A549 (cell line): ENCODE measurements around the gene ADAMTS12. TPM values are rescaled to one million over a fixed set of nuclear protein-coding genes. Genes with fewer than 3 reads are reported as not detected.

Experiments
- ATAC-seq, 2 experiments: fragments of 200-7000 bp in 1 of 2; fragments of >200 bp in 1 of 2; cut with Nextera tagmentation in 1 of 2; cut with Tn5 transposase in 1 of 2; 3 replicates each; pipeline versions ENCODE4 v1.8.0 to v1.9.1; 2018 to 2020; ENCODE audit warnings: mild to moderate bottlenecking in 1 of 2, moderate library complexity in 1 of 2
- CTCF ChIA-PET: fragments of 300-600 bp; sonication (Branson Sonifier 250); formaldehyde crosslinking; extraction: SDS; loops from one replicate; lab custom pipeline; 2021; ENCODE audit warnings: antibody characterized with exemption, inconsistent platforms; lab: Yijun Ruan, JAX
- POLR2A ChIA-PET: fragments of 350-600 bp; formaldehyde crosslinking; extraction: SDS; loops from one replicate; lab custom pipeline; 2021; ENCODE audit warnings: antibody characterized with exemption, inconsistent platforms; lab: Yijun Ruan, JAX
- DNase-seq, 2 experiments: peaks; one replicate each; pipeline versions ENCODE4 v3.0.0 to v3.0.0-alpha.2; 2011 to 2016; ENCODE audit warnings: low read depth in 1 of 2, low spot score in 1 of 2
- FAIRE-seq: peaks from 2 replicates; lab custom pipeline; 2011; peaks lifted over from hg19 to GRCh38; lab: Jason Lieb, UNC
- H3K27ac ChIP-seq, 2 experiments: fragments of >200 bp; sonication (Bioruptor Twin); formaldehyde crosslinking; 3 replicates each; pipeline ENCODE4 v1.5.1; 2016 to 2017
- H3K4me1 ChIP-seq: fragments of >200 bp; sonication (Bioruptor Twin); formaldehyde crosslinking; 3 replicates; pipeline ENCODE4 v1.6.1; 2016
- H3K4me2 ChIP-seq: fragments of >200 bp; sonication (Bioruptor Twin); formaldehyde crosslinking; 3 replicates; pipeline ENCODE4 v1.6.1; 2016
- H3K4me3 ChIP-seq: fragments of >200 bp; sonication (Bioruptor Twin); formaldehyde crosslinking; 3 replicates; pipeline ENCODE4 v1.5.1; 2016
- H3K9me3 ChIP-seq: fragments of >200 bp; sonication (Bioruptor Twin); formaldehyde crosslinking; 3 replicates; pipeline ENCODE4 v1.6.1; 2016
- BHLHE40 ChIP-seq: IDR thresholded peaks from 2 replicates; pipeline ENCODE4 v1.6.1; 2012; ENCODE audit warnings: low read depth, low read length, inconsistent platforms
- CBX2 ChIP-seq: fragments of 200-600 bp; sonication (generic); IDR thresholded peaks from 2 replicates; pipeline ENCODE4 v1.6.1; 2016; ENCODE audit warnings: low read depth, mild to moderate bottlenecking, borderline replicate concordance
- CBX8 ChIP-seq: fragments of 200-600 bp; sonication (generic); IDR thresholded peaks from 2 replicates; pipeline ENCODE4 v1.6.1; 2016
- CHD2 ChIP-seq: fragments of 150-350 bp; IDR thresholded peaks from 2 replicates; pipeline ENCODE4 v1.6.1; 2014; ENCODE audit warnings: low read length; ENCODE audit not compliant: partially characterized antibody
- EP300 ChIP-seq, 2 experiments: fragments of >200 bp; sonication (Bioruptor Twin); formaldehyde crosslinking; IDR thresholded peaks; 2 replicates in 1 of 2; 3 replicates in 1 of 2; pipeline ENCODE4 v1.6.1; 2016 to 2017
- ESRRA ChIP-seq: fragments of 150-350 bp; IDR thresholded peaks from 2 replicates; pipeline ENCODE4 v1.6.1; 2014; ENCODE audit warnings: mild to moderate bottlenecking, low read length, borderline replicate concordance
- FOXS1 ChIP-seq: fragments of 250-450 bp; sonication (Bioruptor Pico); IDR thresholded peaks from 2 replicates; pipeline ENCODE4 v1.5.0; 2020; ENCODE audit warnings: mild to moderate bottlenecking, moderate library complexity
- HEYL ChIP-seq: fragments of 250-450 bp; sonication (Bioruptor Pico); IDR thresholded peaks from 2 replicates; pipeline ENCODE4 v1.8.0; 2021; ENCODE audit warnings: mild to moderate bottlenecking, moderate library complexity
- HOXA7 ChIP-seq: fragments of 250-450 bp; sonication (Bioruptor Pico); IDR thresholded peaks from 2 replicates; pipeline ENCODE4 v1.5.0; 2020; ENCODE audit warnings: mild to moderate bottlenecking, moderate library complexity
- JUNB ChIP-seq: fragments of >200 bp; sonication (Bioruptor Twin); formaldehyde crosslinking; IDR thresholded peaks from 2 replicates; pipeline ENCODE4 v1.6.1; 2016
- KDM1A ChIP-seq: fragments of 200-600 bp; sonication (generic); IDR thresholded peaks from 2 replicates; pipeline ENCODE4 v1.6.1; 2016; ENCODE audit warnings: low read depth, mild to moderate bottlenecking
- KDM5A ChIP-seq: fragments of 200-600 bp; sonication (generic); IDR thresholded peaks from 2 replicates; pipeline ENCODE4 v1.6.1; 2016; ENCODE audit warnings: antibody characterized with exemption, mild to moderate bottlenecking
- MAFK ChIP-seq: fragments of 450-650 bp; IDR thresholded peaks from 2 replicates; pipeline ENCODE4 v1.6.1; 2014; ENCODE audit not compliant: partially characterized antibody
- MYC ChIP-seq: IDR thresholded peaks from 2 replicates; pipeline ENCODE4 v1.6.1; 2012; ENCODE audit warnings: mild to moderate bottlenecking, inconsistent platforms, low read length, improper control_type of control experiment, borderline replicate concordance
- PHF8 ChIP-seq: fragments of 200-600 bp; sonication (generic); IDR thresholded peaks from 2 replicates; pipeline ENCODE4 v1.6.1; 2016; ENCODE audit warnings: low read depth, mild to moderate bottlenecking, antibody characterized with exemption, moderate library complexity, borderline replicate concordance
- RARB ChIP-seq: fragments of 250-450 bp; sonication (Bioruptor Pico); IDR thresholded peaks from 2 replicates; pipeline ENCODE4 v1.8.0; 2021; ENCODE audit warnings: mild to moderate bottlenecking, moderate library complexity
- RCOR1 ChIP-seq: fragments of 150-350 bp; IDR thresholded peaks from 2 replicates; pipeline ENCODE4 v1.6.1; 2014; ENCODE audit warnings: antibody characterized with exemption, low read length, low read depth
- RNF2 ChIP-seq: fragments of 200-600 bp; sonication (generic); IDR thresholded peaks from 2 replicates; pipeline ENCODE4 v1.6.1; 2016; ENCODE audit warnings: low read depth, mild to moderate bottlenecking, antibody characterized with exemption, moderate library complexity, borderline replicate concordance
- TFCP2L1 ChIP-seq: fragments of 250-450 bp; sonication (Bioruptor Pico); IDR thresholded peaks from 2 replicates; pipeline ENCODE4 v1.5.0; 2021; ENCODE audit warnings: mild to moderate bottlenecking
- TP53 ChIP-seq: fragments of 250-450 bp; sonication (Bioruptor Pico); IDR thresholded peaks from 2 replicates; pipeline ENCODE4 v1.5.0; 2021; ENCODE audit warnings: mild to moderate bottlenecking, moderate library complexity
- WGBS: methylation state at CpG from one replicate; pipeline ENCODE4 v1.1.6; 2017; ENCODE audit errors: missing lambda C conversion rate; 5-methylcytosine and 5-hydroxymethylcytosine counted together
- polyA plus RNA-seq, 4 experiments: library from polyadenylated mRNA; depleted of rRNA in 3 of 4; stranded (reverse); fragments of >200 nt; fragmentation: RNase III in 1 of 4; extraction: RNeasy Plus Mini Kit Qiagen cat#74134 plus additional on column Dnase treatment in 1 of 4; gene quantifications; 2 replicates in 3 of 4; 3 replicates in 1 of 4; pipeline ENCODE4 v1.2.3, GENCODE V29; 2011 to 2017
- TF ChIP-seq, protein P1 (sequence below): fragments of 250-450 bp; sonication (Bioruptor Pico); IDR thresholded peaks from 2 replicates; pipeline ENCODE4 v1.5.0; 2020; ENCODE audit warnings: low read depth, mild to moderate bottlenecking, moderate library complexity
- TF ChIP-seq, protein P2 (sequence below): fragments of >200 bp; sonication (Bioruptor Twin); formaldehyde crosslinking; IDR thresholded peaks from 2 replicates; pipeline ENCODE4 v1.6.1; 2016
- TF ChIP-seq, protein P3 (sequence below): fragments of 250-450 bp; sonication (Bioruptor Pico); IDR thresholded peaks from 2 replicates; pipeline ENCODE4 v1.5.0; 2021; ENCODE audit warnings: mild to moderate bottlenecking, moderate library complexity, borderline replicate concordance
- TF ChIP-seq, protein P4 (sequence below): fragments of 200-600 bp; sonication (generic); IDR thresholded peaks from 2 replicates; pipeline ENCODE4 v1.6.1; 2016; ENCODE audit warnings: antibody characterized with exemption, mild to moderate bottlenecking, moderate library complexity
- TF ChIP-seq, protein P5 (sequence below): IDR thresholded peaks from 2 replicates; pipeline ENCODE4 v1.6.1; 2012

Gene ADAMTS12
- polyA plus RNA-seq, 2 of the 4 experiments (the other 2 are of a cell fraction): 4.8 to 6.8 TPM

DNA sequence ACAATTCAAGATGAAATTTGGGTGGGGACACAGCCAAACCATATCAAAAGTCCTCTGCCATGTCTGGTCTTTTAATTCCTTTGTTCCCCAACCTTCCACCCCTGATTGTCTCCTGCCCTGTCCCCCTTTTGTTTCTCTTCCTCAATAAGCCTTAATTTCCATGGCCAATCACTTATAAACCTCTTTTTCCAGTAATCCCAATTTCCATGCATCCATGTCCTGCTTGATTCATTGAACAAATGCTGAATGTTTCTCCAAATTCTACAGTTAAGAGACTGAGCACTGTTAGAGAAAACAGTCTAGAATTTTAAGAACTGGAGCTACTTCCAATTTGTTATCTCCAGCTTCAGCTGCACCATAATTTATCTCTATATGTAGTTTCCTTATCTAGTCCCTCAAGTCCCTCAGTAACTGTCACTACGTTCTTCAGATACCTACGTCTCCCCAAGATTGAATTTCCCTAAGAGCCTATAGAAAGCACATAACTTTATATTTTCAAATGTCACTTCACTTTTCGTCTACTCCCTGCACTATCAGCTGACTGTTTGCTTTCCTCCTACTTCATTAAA is 416.8 kb downstream of the ADAMTS12 start:
- DNase-seq: no peak
- no peak for TF ChIP-seq TFCP2L1 (CRISPR knock-in tag)
- no peak for TF ChIP-seq CBX8
- TF ChIP-seq RARB (CRISPR knock-in tag): no peak
- no peak for TF ChIP-seq KDM5A
- no peak for TF ChIP-seq PHF8
- TF ChIP-seq, protein P1, sequence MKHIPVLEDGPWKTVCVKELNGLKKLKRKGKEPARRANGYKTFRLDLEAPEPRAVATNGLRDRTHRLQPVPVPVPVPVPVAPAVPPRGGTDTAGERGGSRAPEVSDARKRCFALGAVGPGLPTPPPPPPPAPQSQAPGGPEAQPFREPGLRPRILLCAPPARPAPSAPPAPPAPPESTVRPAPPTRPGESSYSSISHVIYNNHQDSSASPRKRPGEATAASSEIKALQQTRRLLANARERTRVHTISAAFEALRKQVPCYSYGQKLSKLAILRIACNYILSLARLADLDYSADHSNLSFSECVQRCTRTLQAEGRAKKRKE (CRISPR knock-in tag): no peak
- no peak for TF ChIP-seq MYC
- no peak for TF ChIP-seq CBX2
- TF ChIP-seq HOXA7 (CRISPR knock-in tag): no peak
- no peak for TF ChIP-seq FOXS1 (CRISPR knock-in tag)
- no peak for TF ChIP-seq ESRRA
- TF ChIP-seq HEYL (CRISPR knock-in tag): no peak
- TF ChIP-seq MAFK: no peak
- TF ChIP-seq, protein P2, sequence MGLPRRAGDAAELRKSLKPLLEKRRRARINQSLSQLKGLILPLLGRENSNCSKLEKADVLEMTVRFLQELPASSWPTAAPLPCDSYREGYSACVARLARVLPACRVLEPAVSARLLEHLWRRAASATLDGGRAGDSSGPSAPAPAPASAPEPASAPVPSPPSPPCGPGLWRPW: no peak
- no peak for TF ChIP-seq TP53 (CRISPR knock-in tag)
- TF ChIP-seq, all 56 proteins: peak for 0
- FAIRE-seq (no peak), ATAC-seq (no peak)
- H3K27ac ChIP-seq: no peak overlapping the region
- no peak overlapping the region for H3K4me3 ChIP-seq
- peaks cover 5% of the 10 kb centered on the region; the same call in 1 of the 3 replicates for H3K4me1 ChIP-seq
- H3K9me3 ChIP-seq: no peaks in the 10 kb centered on the region
- ChIA-PET POLR2A (no interaction called here), CTCF (interaction anchor here (0.6 to 1.4 kb wide), 3 partner anchors 24 to 460 kb away, joined by 3 to 4 read pairs (median 3); no protein-coding TSS in a partner anchor)
- no peak overlapping the region for H3K4me2 ChIP-seq
- 97% methylated on average over 3 of the region's 3 CpGs for WGBS

DNA sequence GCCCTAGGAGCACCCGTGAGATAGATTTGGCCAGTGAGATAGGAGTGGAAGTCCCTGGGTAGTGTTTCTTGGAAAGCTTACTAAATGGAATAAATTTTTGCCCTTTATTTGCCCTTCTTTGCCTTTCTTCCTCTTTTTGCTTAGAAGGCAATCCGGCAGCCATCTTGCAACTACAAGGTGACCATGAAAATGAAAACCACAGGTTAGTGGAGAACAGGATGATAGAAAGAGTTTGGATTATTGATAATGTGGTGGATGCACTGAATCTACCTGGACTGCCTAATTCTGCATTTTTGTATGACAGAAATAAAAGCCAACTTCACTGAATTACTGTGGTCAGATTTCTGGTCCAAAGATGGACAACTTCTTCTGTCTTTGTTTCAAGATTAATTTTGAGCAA is 417.8 kb downstream of the ADAMTS12 start:
- 88% methylated on average over 2 of the region's 2 CpGs for WGBS
- TF ChIP-seq EP300 (IDR thresholded peaks at IDR 0.05) (no peak), KDM1A (no peak), MYC (no peak), RNF2 (no peak), BHLHE40 (no peak), TP53 (CRISPR knock-in tag) (no peak), RCOR1 (no peak), JUNB (no peak), CBX8 (no peak), CHD2 (no peak)
- TF ChIP-seq, protein P3, sequence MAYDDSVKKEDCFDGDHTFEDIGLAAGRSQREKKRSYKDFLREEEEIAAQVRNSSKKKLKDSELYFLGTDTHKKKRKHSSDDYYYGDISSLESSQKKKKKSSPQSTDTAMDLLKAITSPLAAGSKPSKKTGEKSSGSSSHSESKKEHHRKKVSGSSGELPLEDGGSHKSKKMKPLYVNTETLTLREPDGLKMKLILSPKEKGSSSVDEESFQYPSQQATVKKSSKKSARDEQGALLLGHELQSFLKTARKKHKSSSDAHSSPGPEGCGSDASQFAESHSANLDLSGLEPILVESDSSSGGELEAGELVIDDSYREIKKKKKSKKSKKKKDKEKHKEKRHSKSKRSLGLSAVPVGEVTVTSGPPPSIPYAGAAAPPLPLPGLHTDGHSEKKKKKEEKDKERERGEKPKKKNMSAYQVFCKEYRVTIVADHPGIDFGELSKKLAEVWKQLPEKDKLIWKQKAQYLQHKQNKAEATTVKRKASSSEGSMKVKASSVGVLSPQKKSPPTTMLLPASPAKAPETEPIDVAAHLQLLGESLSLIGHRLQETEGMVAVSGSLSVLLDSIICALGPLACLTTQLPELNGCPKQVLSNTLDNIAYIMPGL (CRISPR knock-in tag): no peak
- TF ChIP-seq, protein P4, sequence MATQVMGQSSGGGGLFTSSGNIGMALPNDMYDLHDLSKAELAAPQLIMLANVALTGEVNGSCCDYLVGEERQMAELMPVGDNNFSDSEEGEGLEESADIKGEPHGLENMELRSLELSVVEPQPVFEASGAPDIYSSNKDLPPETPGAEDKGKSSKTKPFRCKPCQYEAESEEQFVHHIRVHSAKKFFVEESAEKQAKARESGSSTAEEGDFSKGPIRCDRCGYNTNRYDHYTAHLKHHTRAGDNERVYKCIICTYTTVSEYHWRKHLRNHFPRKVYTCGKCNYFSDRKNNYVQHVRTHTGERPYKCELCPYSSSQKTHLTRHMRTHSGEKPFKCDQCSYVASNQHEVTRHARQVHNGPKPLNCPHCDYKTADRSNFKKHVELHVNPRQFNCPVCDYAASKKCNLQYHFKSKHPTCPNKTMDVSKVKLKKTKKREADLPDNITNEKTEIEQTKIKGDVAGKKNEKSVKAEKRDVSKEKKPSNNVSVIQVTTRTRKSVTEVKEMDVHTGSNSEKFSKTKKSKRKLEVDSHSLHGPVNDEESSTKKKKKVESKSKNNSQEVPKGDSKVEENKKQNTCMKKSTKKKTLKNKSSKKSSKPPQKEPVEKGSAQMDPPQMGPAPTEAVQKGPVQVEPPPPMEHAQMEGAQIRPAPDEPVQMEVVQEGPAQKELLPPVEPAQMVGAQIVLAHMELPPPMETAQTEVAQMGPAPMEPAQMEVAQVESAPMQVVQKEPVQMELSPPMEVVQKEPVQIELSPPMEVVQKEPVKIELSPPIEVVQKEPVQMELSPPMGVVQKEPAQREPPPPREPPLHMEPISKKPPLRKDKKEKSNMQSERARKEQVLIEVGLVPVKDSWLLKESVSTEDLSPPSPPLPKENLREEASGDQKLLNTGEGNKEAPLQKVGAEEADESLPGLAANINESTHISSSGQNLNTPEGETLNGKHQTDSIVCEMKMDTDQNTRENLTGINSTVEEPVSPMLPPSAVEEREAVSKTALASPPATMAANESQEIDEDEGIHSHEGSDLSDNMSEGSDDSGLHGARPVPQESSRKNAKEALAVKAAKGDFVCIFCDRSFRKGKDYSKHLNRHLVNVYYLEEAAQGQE: no peak
- TF ChIP-seq, protein P5, sequence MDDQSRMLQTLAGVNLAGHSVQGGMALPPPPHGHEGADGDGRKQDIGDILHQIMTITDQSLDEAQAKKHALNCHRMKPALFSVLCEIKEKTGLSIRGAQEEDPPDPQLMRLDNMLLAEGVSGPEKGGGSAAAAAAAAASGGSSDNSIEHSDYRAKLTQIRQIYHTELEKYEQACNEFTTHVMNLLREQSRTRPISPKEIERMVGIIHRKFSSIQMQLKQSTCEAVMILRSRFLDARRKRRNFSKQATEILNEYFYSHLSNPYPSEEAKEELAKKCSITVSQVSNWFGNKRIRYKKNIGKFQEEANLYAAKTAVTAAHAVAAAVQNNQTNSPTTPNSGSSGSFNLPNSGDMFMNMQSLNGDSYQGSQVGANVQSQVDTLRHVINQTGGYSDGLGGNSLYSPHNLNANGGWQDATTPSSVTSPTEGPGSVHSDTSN: no peak
- TF ChIP-seq, all 56 proteins: peak for 0
- H3K4me1 ChIP-seq: peaks cover 6% of the 10 kb centered on the region; the same call in 1 of the 3 replicates

More for the DNA sequence above, 417.8 kb downstream of the ADAMTS12 start:
- FAIRE-seq (no peak), ATAC-seq (no peak), DNase-seq (no peak)
- H3K4me2 ChIP-seq: no peak overlapping the region
- ChIA-PET POLR2A (no interaction called here), CTCF (no interaction called here)
- no peaks in the 10 kb centered on the region for H3K9me3 ChIP-seq
- H3K27ac ChIP-seq: no peak overlapping the region
- H3K4me3 ChIP-seq: no peak overlapping the region
